Upper lobe of left lung (tissue), 4 donors: ENCODE data around the gene RAN.

ENCODE experiments used
- CTCF ChIP-seq, 6 experiments: fragments of 450-650 bp in 4 of 6; fragments of 200-600 bp in 2 of 6; sonication (generic) in 2 of 6; IDR thresholded peaks; one replicate each; pipeline ENCODE4 v1.5.1; 2016 to 2019; ENCODE audit warnings: antibody characterized with exemption in 6 of 6
- POLR2AphosphoS5 ChIP-seq, 2 donors: sonication (generic); formaldehyde crosslinking; IDR thresholded peaks; one replicate each; pipeline ENCODE4 v1.5.1; 2017; ENCODE audit warnings: antibody characterized with exemption in 2 of 2

GRCh38 chr12:130847112-130847511, 24.8 kb upstream of the RAN start:
- TF ChIP-seq CTCF (IDR thresholded peaks at IDR 0.05) (no peak), POLR2AphosphoS5 (IDR thresholded peaks at IDR 0.05) (no peak)
